ENCODE data around the gene PRXL2B.
"Not testable (repeated sequence)": the region's sequence is repeated elsewhere in the genome, so short reads cannot be mapped to it uniquely, and the experiment has no call there.

PRXL2B gene

GRCh38 chr1:2573250-2573920 is 13.2 kb upstream of the PRXL2B start:
- H3K4me3 ChIP-seq (replicated peaks; ENCODE audit: insufficient read depth, low read length), result no peak overlapping the region
- no peak overlapping the region for H3K27ac ChIP-seq (replicated peaks)
- TF ChIP-seq SPI1 (IDR thresholded peaks at IDR 0.05; ENCODE audit: borderline replicate concordance, low read depth), result no peak
- TF ChIP-seq POLR2AphosphoS5 (IDR thresholded peaks at IDR 0.05; ENCODE audit: low read depth), result no peak
- no peak for TF ChIP-seq GABPA (IDR thresholded peaks at IDR 0.05; ENCODE audit: low read depth)
- TF ChIP-seq CTCF (IDR thresholded peaks at IDR 0.05; ENCODE audit: insufficient read depth, low read length), result no peak
- TF ChIP-seq REST (IDR thresholded peaks at IDR 0.05; ENCODE audit: insufficient replicate concordance, low read depth), result no peak
- no peaks in the 10 kb centered on the region for H3K27me3 ChIP-seq (ENCODE audit: insufficient read depth, poor library complexity, severe bottlenecking)
- no peak for DNase-seq (ENCODE audit: low read depth in 1 of 2, low spot score in 1 of 2)

GRCh38 chr1:2574350-2574749 is 12.2 kb upstream of the PRXL2B start:
- H3K4me3 ChIP-seq (replicated peaks; ENCODE audit: insufficient read depth, low read length), result no peak overlapping the region
- no peaks in the 10 kb centered on the region for H3K27me3 ChIP-seq (ENCODE audit: insufficient read depth, poor library complexity, severe bottlenecking)
- H3K27ac ChIP-seq (replicated peaks), result no peak overlapping the region
- TF ChIP-seq REST (IDR thresholded peaks at IDR 0.05; ENCODE audit: insufficient replicate concordance, low read depth), result no peak
- no peak for TF ChIP-seq GABPA (IDR thresholded peaks at IDR 0.05; ENCODE audit: low read depth)
- TF ChIP-seq POLR2AphosphoS5 (IDR thresholded peaks at IDR 0.05; ENCODE audit: low read depth), result no peak
- TF ChIP-seq SPI1 (IDR thresholded peaks at IDR 0.05; ENCODE audit: borderline replicate concordance, low read depth), result no peak
- TF ChIP-seq CTCF (IDR thresholded peaks at IDR 0.05; ENCODE audit: insufficient read depth, low read length), result no peak
- DNase-seq (ENCODE audit: low read depth in 1 of 2, low spot score in 1 of 2), result no peak

- Histone ChIP-seq H3K27ac (replicated peaks) (no peak overlapping the region), H3K4me3 (replicated peaks; ENCODE audit: insufficient read depth, low read length) (no peak overlapping the region), H3K27me3 (ENCODE audit: insufficient read depth, poor library complexity, severe bottlenecking) (no peaks in the 10 kb centered on the region)
- no peak for DNase-seq (ENCODE audit: low read depth in 1 of 2, low spot score in 1 of 2)
- no peak for TF ChIP-seq REST (IDR thresholded peaks at IDR 0.05; ENCODE audit: insufficient replicate concordance, low read depth)
- TF ChIP-seq GABPA (IDR thresholded peaks at IDR 0.05; ENCODE audit: low read depth), result no peak
- no peak for TF ChIP-seq SPI1 (IDR thresholded peaks at IDR 0.05; ENCODE audit: borderline replicate concordance, low read depth)
- no peak for TF ChIP-seq POLR2AphosphoS5 (IDR thresholded peaks at IDR 0.05; ENCODE audit: low read depth)
- TF ChIP-seq CTCF (IDR thresholded peaks at IDR 0.05; ENCODE audit: insufficient read depth, low read length), result no peak
These were observed 10.5 kb upstream of the PRXL2B start for GRCh38 chr1:2575801-2576663.

GRCh38 chr1:2577565-2578075 is 9.0 kb upstream of the PRXL2B start:
- H3K27me3 ChIP-seq (ENCODE audit: insufficient read depth, poor library complexity, severe bottlenecking); H3K4me3 ChIP-seq (replicated peaks; ENCODE audit: insufficient read depth, low read length); DNase-seq (ENCODE audit: low read depth in 1 of 2, low spot score in 1 of 2): not testable (repeated sequence)
- H3K27ac ChIP-seq (replicated peaks), result peak overlapping the region; percentile 69
